ENCODE results near the gene PSAP. TPM values are rescaled to one million over a fixed set of nuclear protein-coding genes. Genes with fewer than 3 reads are reported as not detected.
A peak's percentile ranks its signal among the peaks of the same experiment; 100 is the strongest.

The PSAP gene
- total and polyA plus RNA-seq, 4 donors = 255 to 671 (median 472) TPM

DNA sequence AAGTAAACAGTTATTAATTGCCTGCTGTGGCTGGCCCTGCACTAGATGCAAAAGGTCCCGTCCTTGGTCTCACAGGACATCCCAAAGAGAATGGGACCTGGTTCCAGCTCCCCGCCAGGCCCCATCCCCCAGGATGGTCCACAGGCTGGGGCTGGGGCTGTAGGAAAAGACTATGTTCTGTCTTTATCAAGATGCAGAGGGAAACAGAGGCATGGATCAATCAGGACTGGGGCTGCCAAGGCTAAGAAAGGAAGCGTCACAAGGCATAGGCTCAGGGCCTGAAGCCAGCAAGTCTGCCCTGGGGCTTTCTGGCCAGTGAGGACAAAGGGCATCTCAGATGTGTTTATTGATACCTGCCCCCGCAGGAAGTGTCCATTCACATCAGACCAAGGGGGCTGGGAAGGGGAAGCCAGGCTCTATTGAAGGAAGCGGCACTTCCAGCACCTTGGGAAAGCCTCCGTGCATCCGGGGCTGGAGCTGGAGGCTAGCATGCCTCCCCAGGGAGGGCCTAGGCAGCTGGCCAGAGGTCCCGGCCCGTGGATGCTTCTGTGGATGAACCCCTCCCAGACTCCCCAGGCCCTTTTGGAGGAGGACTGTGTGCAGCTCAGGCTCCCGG is 83.5 kb downstream of the PSAP start:
- WGBS = 55% methylated on average over 10 of the region's 10 CpGs
- H3K9me3 ChIP-seq (ENCODE audit: control insufficient read depth in 4 of 4, low read length in 3 of 4) = no peaks in the 10 kb centered on the region

GRCh38 chr10:71766717-71767419 is 84.2 kb downstream of the PSAP start:
- TF ChIP-seq EGR1 (IDR thresholded peaks at IDR 0.05; ENCODE audit: low read depth in 2 of 2) (no peak), ZBTB33 (IDR thresholded peaks at IDR 0.05) (no peak), FOXA2 (IDR thresholded peaks at IDR 0.05) (no peak), TAF1 (conservative IDR thresholded peaks at IDR 0.05) (no peak), SP1 (IDR thresholded peaks at IDR 0.05) (peak; percentile 29), HNF4G (IDR thresholded peaks at IDR 0.05) (no peak), JUND (IDR thresholded peaks at IDR 0.05) (peak; percentile 41 to 60), YY1 (IDR thresholded peaks at IDR 0.05) (no peak), RXRA (IDR thresholded peaks at IDR 0.05) (peak; percentile 47 to 72), HNF4A (conservative IDR thresholded peaks at IDR 0.05) (no peak), FOXA1 (IDR thresholded peaks at IDR 0.05) (no peak), GABPA (IDR thresholded peaks at IDR 0.05 in 1 of 2, conservative IDR thresholded peaks at IDR 0.05 in 1 of 2) (no peak), RAD21 (IDR thresholded peaks at IDR 0.05) (no peak), REST (IDR thresholded peaks at IDR 0.05) (no peak), NR2F2 (IDR thresholded peaks at IDR 0.05) (peak; percentile 88), CTCF (IDR thresholded peaks at IDR 0.05; ENCODE audit: low read depth, low read length, missing input control) (no peak)
- TF ChIP-seq, protein P1, sequence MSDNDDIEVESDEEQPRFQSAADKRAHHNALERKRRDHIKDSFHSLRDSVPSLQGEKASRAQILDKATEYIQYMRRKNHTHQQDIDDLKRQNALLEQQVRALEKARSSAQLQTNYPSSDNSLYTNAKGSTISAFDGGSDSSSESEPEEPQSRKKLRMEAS (IDR thresholded peaks at IDR 0.05) = no peak
- TF ChIP-seq, protein P2, sequence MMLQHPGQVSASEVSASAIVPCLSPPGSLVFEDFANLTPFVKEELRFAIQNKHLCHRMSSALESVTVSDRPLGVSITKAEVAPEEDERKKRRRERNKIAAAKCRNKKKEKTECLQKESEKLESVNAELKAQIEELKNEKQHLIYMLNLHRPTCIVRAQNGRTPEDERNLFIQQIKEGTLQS (IDR thresholded peaks at IDR 0.05) = no peak
- 35% methylated on average over 10 of the region's 10 CpGs for WGBS
- Histone ChIP-seq H3K4me1 (ENCODE audit: control insufficient read depth in 4 of 4, insufficient read depth in 4 of 4, low read length in 3 of 4) (peaks cover 6 to 16% (median 10%) of the 10 kb centered on the region in 4 donors), H3K27me3 (ENCODE audit: control insufficient read depth in 4 of 4, insufficient read depth in 4 of 4, low read length in 3 of 4) (no peaks in the 10 kb centered on the region), H3K9ac (ENCODE audit: low read depth in 1 of 2, low read length in 2 of 2) (no peak overlapping the region), H3K36me3 (ENCODE audit: control insufficient read depth in 4 of 4, insufficient read depth in 3 of 4, low read depth in 1 of 4, low read length in 3 of 4) (no peaks in the 10 kb centered on the region), H3K4me3 (ENCODE audit: low read depth in 1 of 3, low read length in 3 of 3) (no peak overlapping the region), H3K9me3 (ENCODE audit: control insufficient read depth in 4 of 4, low read length in 3 of 4) (no peaks in the 10 kb centered on the region), H3K27ac (ENCODE audit: low read depth in 1 of 2, low read length in 2 of 2) (peak overlapping the region; percentile 61 to 70)
- DNase-seq (ENCODE audit: low spot score) = peak; percentile 82

More for the DNA sequence above, 83.5 kb downstream of the PSAP start:
- DNase-seq (ENCODE audit: low spot score) = no peak
- no peak for TF ChIP-seq JUND (IDR thresholded peaks at IDR 0.05)
- peak; percentile 73 for TF ChIP-seq NR2F2 (IDR thresholded peaks at IDR 0.05)
- TF ChIP-seq RXRA (IDR thresholded peaks at IDR 0.05) = peak in 1 of 2 donors; percentile 17
- peak in 1 of 2 donors; percentile 41 for TF ChIP-seq HNF4A (conservative IDR thresholded peaks at IDR 0.05)
- no peak overlapping the region for H3K9ac ChIP-seq (ENCODE audit: low read depth in 1 of 2, low read length in 2 of 2)
- H3K27me3 ChIP-seq (ENCODE audit: control insufficient read depth in 4 of 4, insufficient read depth in 4 of 4, low read length in 3 of 4) = no peaks in the 10 kb centered on the region
- peak overlapping the region; percentile 61 to 70 for H3K27ac ChIP-seq (ENCODE audit: low read depth in 1 of 2, low read length in 2 of 2)
- no peaks in the 10 kb centered on the region for H3K36me3 ChIP-seq (ENCODE audit: control insufficient read depth in 4 of 4, insufficient read depth in 3 of 4, low read depth in 1 of 4, low read length in 3 of 4)
- peaks cover 6 to 16% (median 10%) of the 10 kb centered on the region in 4 donors for H3K4me1 ChIP-seq (ENCODE audit: control insufficient read depth in 4 of 4, insufficient read depth in 4 of 4, low read length in 3 of 4)
- H3K4me3 ChIP-seq (ENCODE audit: low read depth in 1 of 3, low read length in 3 of 3) = no peak overlapping the region

All from liver (tissue), 9 donors.